ENCODE measurements around the gene TEDC1.
A peak's percentile ranks its signal among the peaks of the same experiment; 100 is the strongest.

Gene TEDC1

DNA sequence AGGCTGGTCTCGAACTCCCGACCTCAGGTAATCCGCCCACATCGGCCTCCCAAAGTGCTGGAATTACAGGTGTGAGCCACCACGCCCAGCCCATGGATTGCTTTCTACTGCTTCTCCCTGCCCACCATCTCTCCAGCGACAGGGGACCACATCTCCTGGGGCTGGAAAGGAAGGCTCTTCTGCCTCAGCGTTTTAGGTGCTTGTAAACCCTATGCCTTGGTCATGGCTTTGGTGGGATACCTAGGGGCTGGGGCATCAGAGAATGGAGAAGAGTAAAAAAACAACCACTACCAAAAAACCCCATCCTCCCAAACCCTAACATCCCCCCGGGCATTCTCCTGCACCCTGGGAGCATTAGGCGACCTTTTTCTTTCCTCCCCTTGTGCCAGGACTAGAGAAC is 34.3 kb downstream of the TEDC1 start:
- Histone ChIP-seq H3K4me3 (ENCODE audit: low read depth, low read length) (peak overlapping the region; percentile 61; the same call in 1 of the 2 replicates), H3K27me3 (ENCODE audit: control insufficient read depth, insufficient read depth, low read length) (peaks cover 52% of the 10 kb centered on the region), H3K36me3 (ENCODE audit: control insufficient read depth, insufficient read depth, low read length) (no peaks in the 10 kb centered on the region), H3K9ac (ENCODE audit: low read length) (no peak overlapping the region), H3K27ac (ENCODE audit: low read depth, low read length) (no peak overlapping the region), H3K4me1 (ENCODE audit: control insufficient read depth, insufficient read depth, low read length) (peaks cover 4% of the 10 kb centered on the region; the same call in 1 of the 2 replicates), H3K9me3 (ENCODE audit: control insufficient read depth, insufficient read depth, low read depth, low read length) (peaks cover 6% of the 10 kb centered on the region; the same call in 1 of the 2 replicates)

DNA sequence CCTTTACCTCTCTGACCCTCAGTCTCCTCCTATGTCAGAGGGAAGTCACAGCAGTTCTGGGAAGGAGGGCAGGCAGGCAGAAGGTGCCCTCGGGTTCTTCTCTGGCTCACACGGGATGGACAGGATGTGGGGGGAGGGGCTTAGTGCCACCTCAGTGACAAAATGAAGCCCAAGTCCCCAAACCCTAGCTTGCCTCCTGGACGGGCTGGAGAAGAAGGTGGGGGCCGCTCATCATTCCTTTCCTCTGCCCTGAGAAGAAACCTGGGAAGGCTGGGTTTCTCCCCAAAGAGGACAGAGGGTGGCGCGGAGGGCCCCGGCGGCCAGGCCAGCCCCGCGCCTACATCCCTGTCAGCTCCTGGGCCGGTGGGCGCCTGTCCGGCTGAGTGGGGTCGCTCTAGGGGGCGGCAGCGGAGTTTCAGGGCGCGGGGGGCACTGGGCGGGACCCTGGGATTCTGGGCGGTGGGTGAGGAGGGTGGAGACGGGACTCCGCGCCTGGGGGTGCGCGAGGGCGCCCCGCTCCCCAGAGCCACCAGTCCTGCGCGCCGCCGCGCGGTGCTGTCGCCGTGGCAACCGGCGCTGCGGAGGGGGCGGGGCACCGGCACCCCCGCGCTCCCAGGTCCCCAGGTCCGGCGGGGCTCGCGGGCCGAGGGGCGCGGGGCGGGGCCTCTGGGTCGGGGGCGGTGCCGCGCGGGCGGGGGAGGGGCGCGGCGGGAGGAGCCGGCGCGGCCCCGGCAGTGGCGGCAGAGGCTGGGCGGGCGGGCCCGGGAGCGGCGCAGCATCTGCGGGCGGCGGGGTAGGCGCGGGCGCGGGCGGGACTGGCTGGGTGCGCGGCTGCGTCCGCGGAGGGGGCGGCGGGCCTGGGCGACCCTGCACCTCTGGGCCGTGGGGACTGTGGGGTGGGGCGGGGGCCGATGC is 35.1 kb downstream of the TEDC1 start, which contains the start of gene TMEM121:
TSS of gene TMEM121 (plus strand) at position 723 of the 915 bp plus-strand sequence. CDS start 2,252 bp downstream, outside the sequence.
- peaks cover 4% of the 10 kb centered on the region; the same call in 1 of the 2 replicates for H3K4me1 ChIP-seq (ENCODE audit: control insufficient read depth, insufficient read depth, low read length)
- H3K9ac ChIP-seq (ENCODE audit: low read length): peak within 1 kb of the TSS; percentile 58
- H3K27ac ChIP-seq (ENCODE audit: low read depth, low read length): no peak within 1 kb of the TSS
- peaks cover 52% of the 10 kb centered on the region for H3K27me3 ChIP-seq (ENCODE audit: control insufficient read depth, insufficient read depth, low read length)
- peak within 1 kb of the TSS; percentile 61 for H3K4me3 ChIP-seq (ENCODE audit: low read depth, low read length)
- no peaks in the 10 kb centered on the region for H3K36me3 ChIP-seq (ENCODE audit: control insufficient read depth, insufficient read depth, low read length)
- peaks cover 8% of the 10 kb centered on the region; the same call in 1 of the 2 replicates for H3K9me3 ChIP-seq (ENCODE audit: control insufficient read depth, insufficient read depth, low read depth, low read length)

- peak overlapping the region; percentile 58 for H3K9ac ChIP-seq (ENCODE audit: low read length)
- no peaks in the 10 kb centered on the region for H3K36me3 ChIP-seq (ENCODE audit: control insufficient read depth, insufficient read depth, low read length)
- no peak overlapping the region for H3K27ac ChIP-seq (ENCODE audit: low read depth, low read length)
- H3K4me1 ChIP-seq (ENCODE audit: control insufficient read depth, insufficient read depth, low read length): peaks cover 4% of the 10 kb centered on the region; the same call in 1 of the 2 replicates
- peak overlapping the region; percentile 50 for H3K4me3 ChIP-seq (ENCODE audit: low read depth, low read length)
- peaks cover 48% of the 10 kb centered on the region for H3K27me3 ChIP-seq (ENCODE audit: control insufficient read depth, insufficient read depth, low read length)
- peaks cover 8% of the 10 kb centered on the region; the same call in 1 of the 2 replicates for H3K9me3 ChIP-seq (ENCODE audit: control insufficient read depth, insufficient read depth, low read depth, low read length)
Measured at GRCh38 chr14:105526776-105527380, 35.8 kb downstream of the TEDC1 start.

DNA sequence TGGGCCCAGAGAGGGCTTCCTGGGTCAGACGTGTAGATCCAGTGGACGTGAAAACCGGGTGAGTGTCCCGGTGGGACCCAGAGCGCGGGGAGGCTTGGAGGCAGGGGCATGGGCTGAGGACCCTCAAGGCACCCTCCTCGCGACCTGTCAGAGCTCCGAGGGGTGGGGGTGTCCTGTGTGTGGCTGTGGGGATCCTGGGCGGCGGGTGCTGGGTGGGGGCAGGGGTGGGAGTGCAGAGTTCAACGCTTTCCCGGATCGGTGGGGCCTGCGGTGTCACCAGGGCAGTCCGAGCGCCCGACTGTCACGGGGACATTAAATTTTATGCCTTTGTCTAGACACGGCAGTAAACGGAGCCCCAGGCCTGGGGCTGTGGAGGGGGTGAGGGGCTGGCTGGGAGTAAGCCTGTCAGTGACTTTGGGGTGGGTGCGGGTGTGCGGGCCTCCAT is 36.4 kb downstream of the TEDC1 start:
- Histone ChIP-seq H3K4me3 (ENCODE audit: low read depth, low read length) (peak overlapping the region; percentile 50), H3K27me3 (ENCODE audit: control insufficient read depth, insufficient read depth, low read length) (peaks cover 47% of the 10 kb centered on the region), H3K36me3 (ENCODE audit: control insufficient read depth, insufficient read depth, low read length) (no peaks in the 10 kb centered on the region), H3K9me3 (ENCODE audit: control insufficient read depth, insufficient read depth, low read depth, low read length) (peaks cover 8% of the 10 kb centered on the region; the same call in 1 of the 2 replicates), H3K4me1 (ENCODE audit: control insufficient read depth, insufficient read depth, low read length) (peaks cover 4% of the 10 kb centered on the region; the same call in 1 of the 2 replicates), H3K9ac (ENCODE audit: low read length) (peak overlapping the region; percentile 58), H3K27ac (ENCODE audit: low read depth, low read length) (no peak overlapping the region)

DNA sequence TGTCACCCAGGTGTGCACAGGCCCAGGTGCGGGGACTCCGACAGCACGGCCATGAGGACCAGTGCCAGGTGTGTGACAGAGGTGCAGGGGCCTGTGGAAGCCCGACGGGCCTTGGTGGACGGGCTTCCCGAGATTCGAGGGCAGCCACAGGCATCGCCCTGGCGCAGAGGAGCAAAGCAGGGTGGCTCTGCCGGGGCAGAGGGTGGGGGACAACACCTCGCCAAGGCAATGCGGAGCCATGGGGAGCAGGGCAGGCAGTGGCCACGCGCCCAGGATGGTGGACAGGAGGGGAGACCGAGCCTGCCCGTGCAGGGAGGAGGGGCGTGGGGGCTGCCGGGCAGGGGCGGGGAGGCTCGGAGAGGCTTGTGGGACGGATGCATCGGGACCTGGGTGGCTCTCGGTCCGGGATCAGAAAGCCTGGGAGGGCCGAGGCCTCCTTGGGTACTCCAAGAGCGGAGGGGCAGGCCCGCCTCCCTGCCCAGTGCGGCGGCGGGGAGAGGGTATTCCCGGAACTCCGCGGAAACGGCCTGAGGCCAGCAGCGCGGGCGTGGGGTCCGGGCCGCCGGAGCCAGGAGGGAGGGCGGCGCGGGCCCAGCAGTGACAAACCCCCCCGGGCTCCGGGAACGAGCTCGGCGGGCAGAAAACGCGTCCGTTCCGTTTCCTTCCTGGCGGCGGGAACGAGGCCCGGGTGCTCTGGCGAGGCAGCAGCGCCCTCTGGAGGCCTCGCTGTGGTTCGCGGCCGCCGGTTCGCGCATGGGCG is 37.0 kb downstream of the TEDC1 start:
- Histone ChIP-seq H3K36me3 (ENCODE audit: control insufficient read depth, insufficient read depth, low read length) (no peaks in the 10 kb centered on the region), H3K9me3 (ENCODE audit: control insufficient read depth, insufficient read depth, low read depth, low read length) (peaks cover 8% of the 10 kb centered on the region; the same call in 1 of the 2 replicates), H3K9ac (ENCODE audit: low read length) (peak overlapping the region; percentile 42), H3K27me3 (ENCODE audit: control insufficient read depth, insufficient read depth, low read length) (peaks cover 45% of the 10 kb centered on the region), H3K4me3 (ENCODE audit: low read depth, low read length) (peak overlapping the region; percentile 59), H3K4me1 (ENCODE audit: control insufficient read depth, insufficient read depth, low read length) (peaks cover 4% of the 10 kb centered on the region; the same call in 1 of the 2 replicates), H3K27ac (ENCODE audit: low read depth, low read length) (no peak overlapping the region)

DNA sequence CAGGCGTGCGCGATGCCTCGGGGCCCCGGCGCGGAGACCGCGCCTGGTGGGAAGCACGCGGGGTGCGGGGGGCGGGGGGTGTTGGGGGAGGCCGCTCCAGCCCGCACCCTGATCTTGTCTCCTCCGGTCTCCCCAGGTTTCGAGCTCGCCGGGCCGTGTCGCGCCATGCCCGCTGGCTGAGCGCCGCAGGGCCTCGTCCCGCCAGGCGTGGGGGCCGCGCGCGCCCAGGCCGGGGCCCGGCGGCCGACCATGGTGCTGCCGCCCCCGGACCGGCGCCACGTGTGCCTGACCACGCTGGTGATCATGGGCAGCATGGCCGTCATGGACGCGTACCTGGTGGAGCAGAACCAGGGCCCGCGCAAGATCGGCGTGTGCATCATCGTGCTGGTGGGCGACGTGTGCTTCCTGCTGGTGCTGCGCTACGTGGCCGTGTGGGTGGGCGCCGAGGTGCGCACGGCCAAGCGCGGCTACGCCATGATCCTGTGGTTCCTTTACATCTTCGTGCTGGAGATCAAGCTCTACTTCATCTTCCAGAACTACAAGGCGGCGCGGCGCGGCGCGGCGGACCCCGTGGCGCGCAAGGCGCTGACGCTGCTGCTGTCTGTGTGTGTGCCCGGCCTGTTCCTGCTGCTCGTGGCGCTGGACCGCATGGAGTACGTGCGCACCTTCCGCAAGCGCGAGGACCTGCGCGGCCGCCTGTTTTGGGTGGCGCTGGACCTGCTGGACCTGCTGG is 37.7 kb downstream of the TEDC1 start:
- H3K27me3 ChIP-seq (ENCODE audit: control insufficient read depth, insufficient read depth, low read length): peaks cover 45% of the 10 kb centered on the region
- H3K4me3 ChIP-seq (ENCODE audit: low read depth, low read length): peak overlapping the region; percentile 33
- H3K4me1 ChIP-seq (ENCODE audit: control insufficient read depth, insufficient read depth, low read length): peaks cover 4% of the 10 kb centered on the region; the same call in 1 of the 2 replicates
- H3K27ac ChIP-seq (ENCODE audit: low read depth, low read length): no peak overlapping the region
- H3K36me3 ChIP-seq (ENCODE audit: control insufficient read depth, insufficient read depth, low read length): no peaks in the 10 kb centered on the region
- peaks cover 10% of the 10 kb centered on the region; the same call in 1 of the 2 replicates for H3K9me3 ChIP-seq (ENCODE audit: control insufficient read depth, insufficient read depth, low read depth, low read length)
- H3K9ac ChIP-seq (ENCODE audit: low read length): peak overlapping the region; percentile 30

GRCh38 chr14:105529319-105529568 is 38.2 kb downstream of the TEDC1 start:
- Histone ChIP-seq H3K9ac (ENCODE audit: low read length) (no peak overlapping the region), H3K9me3 (ENCODE audit: control insufficient read depth, insufficient read depth, low read depth, low read length) (peaks cover 10% of the 10 kb centered on the region; the same call in 1 of the 2 replicates)

GRCh38 chr14:105529569-105530284 is 38.7 kb downstream of the TEDC1 start:
- Histone ChIP-seq H3K9ac (ENCODE audit: low read length) (no peak overlapping the region), H3K9me3 (ENCODE audit: control insufficient read depth, insufficient read depth, low read depth, low read length) (peaks cover 10% of the 10 kb centered on the region; the same call in 1 of the 2 replicates), H3K27ac (ENCODE audit: low read depth, low read length) (no peak overlapping the region), H3K27me3 (ENCODE audit: control insufficient read depth, insufficient read depth, low read length) (peaks cover 39% of the 10 kb centered on the region), H3K4me3 (ENCODE audit: low read depth, low read length) (no peak overlapping the region), H3K36me3 (ENCODE audit: control insufficient read depth, insufficient read depth, low read length) (no peaks in the 10 kb centered on the region), H3K4me1 (ENCODE audit: control insufficient read depth, insufficient read depth, low read length) (peaks cover 4% of the 10 kb centered on the region; the same call in 1 of the 2 replicates)

More at GRCh38 chr14:105529319-105529568, 38.2 kb downstream of the TEDC1 start:
- H3K4me1 ChIP-seq (ENCODE audit: control insufficient read depth, insufficient read depth, low read length): peaks cover 4% of the 10 kb centered on the region; the same call in 1 of the 2 replicates
- H3K4me3 ChIP-seq (ENCODE audit: low read depth, low read length): no peak overlapping the region
- H3K27ac ChIP-seq (ENCODE audit: low read depth, low read length): no peak overlapping the region
- no peaks in the 10 kb centered on the region for H3K36me3 ChIP-seq (ENCODE audit: control insufficient read depth, insufficient read depth, low read length)
- H3K27me3 ChIP-seq (ENCODE audit: control insufficient read depth, insufficient read depth, low read length): peaks cover 44% of the 10 kb centered on the region

GRCh38 chr14:105530285-105531087 is 39.4 kb downstream of the TEDC1 start:
- H3K9me3 ChIP-seq (ENCODE audit: control insufficient read depth, insufficient read depth, low read depth, low read length): peaks cover 13% of the 10 kb centered on the region; the same call in 1 of the 2 replicates
- H3K27ac ChIP-seq (ENCODE audit: low read depth, low read length): no peak overlapping the region
- H3K9ac ChIP-seq (ENCODE audit: low read length): no peak overlapping the region
- H3K4me1 ChIP-seq (ENCODE audit: control insufficient read depth, insufficient read depth, low read length): peaks cover 4% of the 10 kb centered on the region; the same call in 1 of the 2 replicates
- no peak overlapping the region for H3K4me3 ChIP-seq (ENCODE audit: low read depth, low read length)
- peaks cover 33% of the 10 kb centered on the region for H3K27me3 ChIP-seq (ENCODE audit: control insufficient read depth, insufficient read depth, low read length)
- H3K36me3 ChIP-seq (ENCODE audit: control insufficient read depth, insufficient read depth, low read length): no peaks in the 10 kb centered on the region

Data from HUES6 (cell line).